ENCODE measurements around the gene TBX18.

Gene TBX18

DNA sequence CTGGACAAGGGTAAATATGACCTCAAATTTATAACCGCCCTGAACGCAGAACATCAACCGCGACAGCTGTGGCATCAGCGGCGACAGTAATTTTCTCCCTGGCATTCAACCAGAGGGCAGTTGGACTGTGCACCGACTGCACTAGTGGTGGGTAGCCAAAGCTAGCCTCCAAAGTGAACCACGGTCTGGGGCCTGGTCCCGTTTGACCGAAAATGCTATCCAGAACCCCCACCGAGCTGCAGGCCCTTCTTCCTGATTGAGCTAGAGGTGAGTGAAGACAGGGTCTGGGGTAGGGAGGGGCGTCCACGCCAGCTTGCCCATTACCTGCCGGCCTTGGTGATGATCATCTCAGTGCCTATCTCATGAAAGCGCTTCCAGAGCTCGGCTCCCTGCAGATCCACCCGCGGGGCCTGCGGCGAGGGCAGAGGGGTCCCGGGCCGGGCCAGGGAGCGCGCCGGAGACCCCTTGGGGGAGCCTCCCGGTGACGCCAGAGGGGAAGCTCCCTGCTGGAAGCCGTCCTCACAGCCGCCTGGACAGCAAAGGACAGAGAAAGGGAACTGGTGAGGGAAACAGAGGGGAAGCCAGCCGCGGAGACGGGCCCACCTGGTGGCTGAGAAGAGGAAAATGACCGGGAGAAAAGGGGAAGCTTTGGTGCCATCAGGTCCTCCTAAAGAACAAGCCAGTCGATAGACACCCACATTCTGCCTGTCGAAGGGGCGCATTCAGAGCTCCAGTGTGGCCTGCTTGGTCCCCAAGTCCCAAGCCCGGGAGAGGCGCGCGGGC, 2.0 kb downstream of the TBX18 start (continued):
- TF ChIP-seq, protein P1, sequence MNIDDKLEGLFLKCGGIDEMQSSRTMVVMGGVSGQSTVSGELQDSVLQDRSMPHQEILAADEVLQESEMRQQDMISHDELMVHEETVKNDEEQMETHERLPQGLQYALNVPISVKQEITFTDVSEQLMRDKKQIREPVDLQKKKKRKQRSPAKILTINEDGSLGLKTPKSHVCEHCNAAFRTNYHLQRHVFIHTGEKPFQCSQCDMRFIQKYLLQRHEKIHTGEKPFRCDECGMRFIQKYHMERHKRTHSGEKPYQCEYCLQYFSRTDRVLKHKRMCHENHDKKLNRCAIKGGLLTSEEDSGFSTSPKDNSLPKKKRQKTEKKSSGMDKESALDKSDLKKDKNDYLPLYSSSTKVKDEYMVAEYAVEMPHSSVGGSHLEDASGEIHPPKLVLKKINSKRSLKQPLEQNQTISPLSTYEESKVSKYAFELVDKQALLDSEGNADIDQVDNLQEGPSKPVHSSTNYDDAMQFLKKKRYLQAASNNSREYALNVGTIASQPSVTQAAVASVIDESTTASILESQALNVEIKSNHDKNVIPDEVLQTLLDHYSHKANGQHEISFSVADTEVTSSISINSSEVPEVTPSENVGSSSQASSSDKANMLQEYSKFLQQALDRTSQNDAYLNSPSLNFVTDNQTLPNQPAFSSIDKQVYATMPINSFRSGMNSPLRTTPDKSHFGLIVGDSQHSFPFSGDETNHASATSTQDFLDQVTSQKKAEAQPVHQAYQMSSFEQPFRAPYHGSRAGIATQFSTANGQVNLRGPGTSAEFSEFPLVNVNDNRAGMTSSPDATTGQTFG (tag by site-specific recombination; IDR thresholded peaks at IDR 0.05; ENCODE audit: borderline replicate concordance), result no peak
- peak; percentile 50; the same call in 1 of the 2 replicates for TF ChIP-seq ZNF423 (tag by site-specific recombination; IDR thresholded peaks at IDR 0.05)
- TF ChIP-seq ZNF211 (tag by site-specific recombination; IDR thresholded peaks at IDR 0.05; ENCODE audit: low read depth), result no peak
- TF ChIP-seq, protein P2, sequence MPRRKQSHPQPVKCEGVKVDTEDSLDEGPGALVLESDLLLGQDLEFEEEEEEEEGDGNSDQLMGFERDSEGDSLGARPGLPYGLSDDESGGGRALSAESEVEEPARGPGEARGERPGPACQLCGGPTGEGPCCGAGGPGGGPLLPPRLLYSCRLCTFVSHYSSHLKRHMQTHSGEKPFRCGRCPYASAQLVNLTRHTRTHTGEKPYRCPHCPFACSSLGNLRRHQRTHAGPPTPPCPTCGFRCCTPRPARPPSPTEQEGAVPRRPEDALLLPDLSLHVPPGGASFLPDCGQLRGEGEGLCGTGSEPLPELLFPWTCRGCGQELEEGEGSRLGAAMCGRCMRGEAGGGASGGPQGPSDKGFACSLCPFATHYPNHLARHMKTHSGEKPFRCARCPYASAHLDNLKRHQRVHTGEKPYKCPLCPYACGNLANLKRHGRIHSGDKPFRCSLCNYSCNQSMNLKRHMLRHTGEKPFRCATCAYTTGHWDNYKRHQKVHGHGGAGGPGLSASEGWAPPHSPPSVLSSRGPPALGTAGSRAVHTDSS (tag by site-specific recombination; IDR thresholded peaks at IDR 0.05), result no peak
- TF ChIP-seq KLF8 (tag by site-specific recombination; IDR thresholded peaks at IDR 0.05), result no peak
- TF ChIP-seq, protein P3, sequence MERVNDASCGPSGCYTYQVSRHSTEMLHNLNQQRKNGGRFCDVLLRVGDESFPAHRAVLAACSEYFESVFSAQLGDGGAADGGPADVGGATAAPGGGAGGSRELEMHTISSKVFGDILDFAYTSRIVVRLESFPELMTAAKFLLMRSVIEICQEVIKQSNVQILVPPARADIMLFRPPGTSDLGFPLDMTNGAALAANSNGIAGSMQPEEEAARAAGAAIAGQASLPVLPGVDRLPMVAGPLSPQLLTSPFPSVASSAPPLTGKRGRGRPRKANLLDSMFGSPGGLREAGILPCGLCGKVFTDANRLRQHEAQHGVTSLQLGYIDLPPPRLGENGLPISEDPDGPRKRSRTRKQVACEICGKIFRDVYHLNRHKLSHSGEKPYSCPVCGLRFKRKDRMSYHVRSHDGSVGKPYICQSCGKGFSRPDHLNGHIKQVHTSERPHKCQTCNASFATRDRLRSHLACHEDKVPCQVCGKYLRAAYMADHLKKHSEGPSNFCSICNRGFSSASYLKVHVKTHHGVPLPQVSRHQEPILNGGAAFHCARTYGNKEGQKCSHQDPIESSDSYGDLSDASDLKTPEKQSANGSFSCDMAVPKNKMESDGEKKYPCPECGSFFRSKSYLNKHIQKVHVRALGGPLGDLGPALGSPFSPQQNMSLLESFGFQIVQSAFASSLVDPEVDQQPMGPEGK (tag by site-specific recombination; IDR thresholded peaks at IDR 0.05), result peak; percentile 28; the same call in 1 of the 2 replicates
- TF ChIP-seq ZNF404 (tag by site-specific recombination; IDR thresholded peaks at IDR 0.05), result no peak
- no peak for TF ChIP-seq ZNF518A (tag by site-specific recombination; conservative IDR thresholded peaks at IDR 0.05; ENCODE audit: low read depth)
- TF ChIP-seq ZNF2 (tag by site-specific recombination; IDR thresholded peaks at IDR 0.05), result no peak; the same call in 1 of the 2 replicates
- no peak for TF ChIP-seq ZNF311 (tag by site-specific recombination; IDR thresholded peaks at IDR 0.05; ENCODE audit: borderline replicate concordance)
- TF ChIP-seq ZNF26 (tag by site-specific recombination; IDR thresholded peaks at IDR 0.05), result no peak
- TF ChIP-seq ZBTB7A (tag by site-specific recombination; IDR thresholded peaks at IDR 0.05; ENCODE audit: low read depth), result no peak
- peak; percentile 99 for TF ChIP-seq ZIC2 (tag by site-specific recombination; IDR thresholded peaks at IDR 0.05)
- TF ChIP-seq ZNF623 (tag by site-specific recombination; IDR thresholded peaks at IDR 0.05), result no peak
- TF ChIP-seq ZNF555 (tag by site-specific recombination; conservative IDR thresholded peaks at IDR 0.05), result no peak
- no peak for TF ChIP-seq ZNF266 (tag by site-specific recombination; IDR thresholded peaks at IDR 0.05; ENCODE audit: low read depth)
- TF ChIP-seq ZNF596 (tag by site-specific recombination; IDR thresholded peaks at IDR 0.05), result no peak
- TF ChIP-seq, protein P4, sequence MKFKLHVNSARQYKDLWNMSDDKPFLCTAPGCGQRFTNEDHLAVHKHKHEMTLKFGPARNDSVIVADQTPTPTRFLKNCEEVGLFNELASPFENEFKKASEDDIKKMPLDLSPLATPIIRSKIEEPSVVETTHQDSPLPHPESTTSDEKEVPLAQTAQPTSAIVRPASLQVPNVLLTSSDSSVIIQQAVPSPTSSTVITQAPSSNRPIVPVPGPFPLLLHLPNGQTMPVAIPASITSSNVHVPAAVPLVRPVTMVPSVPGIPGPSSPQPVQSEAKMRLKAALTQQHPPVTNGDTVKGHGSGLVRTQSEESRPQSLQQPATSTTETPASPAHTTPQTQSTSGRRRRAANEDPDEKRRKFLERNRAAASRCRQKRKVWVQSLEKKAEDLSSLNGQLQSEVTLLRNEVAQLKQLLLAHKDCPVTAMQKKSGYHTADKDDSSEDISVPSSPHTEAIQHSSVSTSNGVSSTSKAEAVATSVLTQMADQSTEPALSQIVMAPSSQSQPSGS (tag by site-specific recombination; IDR thresholded peaks at IDR 0.05; ENCODE audit: low read depth), result no peak
- TF ChIP-seq ZNF146 (tag by site-specific recombination; IDR thresholded peaks at IDR 0.05), result no peak
- TF ChIP-seq CTCF (tag by site-specific recombination; IDR thresholded peaks at IDR 0.05), result peak; percentile 81
- no peak for TF ChIP-seq FEZF1 (tag by site-specific recombination; IDR thresholded peaks at IDR 0.05)
- no peak for TF ChIP-seq ZNF501 (tag by site-specific recombination; IDR thresholded peaks at IDR 0.05)
